Measurements from ENCODE around the gene ARMH2. TPM values are rescaled to one million over a fixed set of nuclear protein-coding genes. Genes with fewer than 3 reads are reported as not detected.

ARMH2 gene
- total and polyA plus RNA-seq, 9 of the 15 experiments (the other 6 are each of a cell fraction or from before 2014, with no cell fraction given) = not detected

GRCh38 chr6:24774696-24775519 lies 23.8 kb downstream of the ARMH2 start, which contains the start of gene GMNN (continued):
- TF ChIP-seq YY1 (IDR thresholded peaks at IDR 0.05; ENCODE audit: borderline replicate concordance in 1 of 3, control insufficient read depth in 1 of 3, extremely low read depth in 1 of 3, insufficient read depth in 3 of 3, insufficient read length in 1 of 3, insufficient replicate concordance in 2 of 3, low read depth in 1 of 3, low read length in 2 of 3) (peak in 2 of 3 experiments; percentile 23 to 67), SMARCB1 (IDR thresholded peaks at IDR 0.05; ENCODE audit: insufficient read length, low read depth) (no peak), L3MBTL2 (IDR thresholded peaks at IDR 0.05) (peak; percentile 89), MCM2 (IDR thresholded peaks at IDR 0.05; ENCODE audit: low read depth) (no peak), BRD9 (IDR thresholded peaks at IDR 0.05; ENCODE audit: low read depth, partially characterized antibody) (peak; percentile 98), IRF9 (tag; IDR thresholded peaks at IDR 0.05) (no peak), ZNF740 (CRISPR knock-in tag; IDR thresholded peaks at IDR 0.05) (no peak; the same call in 1 of the 2 replicates), ZNF740 (tag; IDR thresholded peaks at IDR 0.05) (peak in 1 of 2 experiments; percentile 48; a peak in 1 of 4 replicates), ZNF696 (CRISPR knock-in tag; conservative IDR thresholded peaks at IDR 0.05) (no peak), PCBP2 (IDR thresholded peaks at IDR 0.05; ENCODE audit: low read depth, low read length, poor library complexity, severe bottlenecking) (no peak), SPI1 (IDR thresholded peaks at IDR 0.05; ENCODE audit: borderline replicate concordance, low read depth, low read length) (peak; percentile 70), FOXA3 (CRISPR knock-in tag; conservative IDR thresholded peaks at IDR 0.05 in 1 of 2, IDR thresholded peaks at IDR 0.05 in 1 of 2) (no peak), CBX1 (IDR thresholded peaks at IDR 0.05; ENCODE audit: low read depth) (peak; percentile 73), MLLT1 (IDR thresholded peaks at IDR 0.05) (peak; percentile 72 to 94), ZSCAN32 (CRISPR knock-in tag; IDR thresholded peaks at IDR 0.05) (0 out of 2 replicates have a peak, but pooled peaks have one; percentile 20), PRDM10 (IDR thresholded peaks at IDR 0.05; ENCODE audit: partially characterized antibody) (peak; percentile 94), EP300 (IDR thresholded peaks at IDR 0.05; ENCODE audit: low read length) (peak; percentile 7), MBD2 (IDR thresholded peaks at IDR 0.05; ENCODE audit: borderline replicate concordance, low read depth) (peak; percentile 80; the same call in 1 of the 2 replicates), ATF7 (IDR thresholded peaks at IDR 0.05) (peak; percentile 81), ZNF79 (CRISPR knock-in tag; IDR thresholded peaks at IDR 0.05; ENCODE audit: low read depth) (no peak)

Measured in K562 (cell line).